Uterus (tissue), 2 donors: ENCODE data around the gene BOD1.

Experiments
- CTCF ChIP-seq, 4 experiments: fragments of 200-600 bp in 2 of 4; fragments of 450-650 bp in 2 of 4; sonication (generic) in 2 of 4; IDR thresholded peaks; one replicate each; pipeline ENCODE4 v1.5.1; 2016 to 2019; ENCODE audit warnings: antibody characterized with exemption in 4 of 4, mild to moderate bottlenecking in 2 of 4, moderate library complexity in 1 of 4
- POLR2A ChIP-seq, 2 donors: fragments of 450-650 bp; IDR thresholded peaks; one replicate each; pipeline ENCODE4 v1.6.1; 2016; ENCODE audit warnings: antibody characterized with exemption in 2 of 2, mild to moderate bottlenecking in 1 of 2, moderate library complexity in 1 of 2

- TF ChIP-seq POLR2A (IDR thresholded peaks at IDR 0.05) (no peak), CTCF (IDR thresholded peaks at IDR 0.05) (no peak)
These were observed 37.5 kb upstream of the BOD1 start for GRCh38 chr5:173653822-173654523.
